Transverse colon (tissue), 4 donors: ENCODE results near the gene LRRC2.

Source experiments
- CTCF ChIP-seq, 5 experiments: fragments of 200-600 bp in 3 of 5; fragments of 450-650 bp in 2 of 5; sonication (generic) in 3 of 5; IDR thresholded peaks; 1 replicate in 2 of 5; 2 replicates in 3 of 5; pipeline ENCODE4 v1.5.1; 2016 to 2017; ENCODE audit warnings: antibody characterized with exemption in 5 of 5, inconsistent platforms in 3 of 5, mild to moderate bottlenecking in 2 of 5, moderate library complexity in 1 of 5
- POLR2AphosphoS5 ChIP-seq, 3 donors: sonication (generic); formaldehyde crosslinking; IDR thresholded peaks; one replicate each; pipeline ENCODE4 v1.6.1; 2016; ENCODE audit warnings: antibody characterized with exemption in 3 of 3

GRCh38 chr3:46607603-46608028 is 41.5 kb upstream of the LRRC2 start:
- TF ChIP-seq POLR2AphosphoS5 (IDR thresholded peaks at IDR 0.05): no peak
- no peak for TF ChIP-seq CTCF (IDR thresholded peaks at IDR 0.05)
